Mesendoderm (in vitro differentiated cells): Measurements from ENCODE around the gene HTN1.
"Not testable (repeated sequence)": the region's sequence is repeated elsewhere in the genome, so short reads cannot be mapped to it uniquely, and the experiment has no call there.

Experiments
- DNase-seq: peaks from one replicate; pipeline ENCODE4 v3.0.0; 2013
- H2AK5ac ChIP-seq: 2 replicates; pipeline ENCODE4 v1.6.1; 2013; ENCODE audit warnings: low read length, inconsistent platforms
- H2BK120ac ChIP-seq: 2 replicates; pipeline ENCODE4 v1.6.1; 2013; ENCODE audit warnings: low read depth, mild to moderate bottlenecking, low read length, moderate library complexity, mixed read lengths
- H2BK15ac ChIP-seq: replicated peaks from 2 replicates; pipeline ENCODE4 v1.6.1; 2013; ENCODE audit warnings: low read depth, mild to moderate bottlenecking, moderate library complexity
- H2BK5ac ChIP-seq: 2 replicates; pipeline ENCODE4 v1.6.1; 2013; ENCODE audit warnings: low read length, inconsistent platforms
- H3K18ac ChIP-seq: 2 replicates; pipeline ENCODE4 v1.6.1; 2013; ENCODE audit warnings: mild to moderate bottlenecking, low read length, mixed read lengths
- H3K23ac ChIP-seq: one replicate; pipeline ENCODE4 v1.6.1; 2013; ENCODE audit warnings: low read length
- H3K27ac ChIP-seq: 2 replicates; pipeline ENCODE4 v1.5.1; 2013; ENCODE audit warnings: low read depth, mild to moderate bottlenecking, inconsistent platforms, low read length, moderate library complexity
- H3K27me3 ChIP-seq: 2 replicates; pipeline ENCODE4 v1.6.1; 2013; ENCODE audit warnings: low read length, control low read depth, mild to moderate bottlenecking, inconsistent platforms; ENCODE audit not compliant: insufficient read depth, poor library complexity
- H3K36me3 ChIP-seq: 2 replicates; pipeline ENCODE4 v1.6.1; 2013; ENCODE audit warnings: low read length, inconsistent platforms; ENCODE audit not compliant: control insufficient read depth, insufficient read depth
- H3K4ac ChIP-seq: one replicate; pipeline ENCODE4 v1.6.1; 2013; ENCODE audit warnings: low read depth, mild to moderate bottlenecking, low read length, moderate library complexity
- H3K4me1 ChIP-seq: 2 replicates; pipeline ENCODE4 v1.6.1; 2013; ENCODE audit warnings: low read depth, low read length, inconsistent platforms; ENCODE audit not compliant: control insufficient read depth
- H3K4me2 ChIP-seq: 2 replicates; pipeline ENCODE4 v1.6.1; 2013; ENCODE audit warnings: low read length
- H3K4me3 ChIP-seq: 2 replicates; pipeline ENCODE4 v1.5.1; 2013; ENCODE audit warnings: mild to moderate bottlenecking, low read length
- H3K56ac ChIP-seq: one replicate; pipeline ENCODE4 v1.6.1; 2013; ENCODE audit warnings: low read length
- H3K79me1 ChIP-seq: 2 replicates; pipeline ENCODE4 v1.6.1; 2013; ENCODE audit warnings: low read length, inconsistent platforms
- H3K79me2 ChIP-seq: 2 replicates; pipeline ENCODE4 v1.6.1; 2013; ENCODE audit warnings: mild to moderate bottlenecking, low read length; ENCODE audit not compliant: control insufficient read depth, insufficient read depth
- H3K9ac ChIP-seq: 2 replicates; pipeline ENCODE4 v1.6.1; 2013; ENCODE audit warnings: low read length, inconsistent platforms
- H4K5ac ChIP-seq: one replicate; pipeline ENCODE4 v1.6.1; 2013; ENCODE audit warnings: low read length
- H4K8ac ChIP-seq: one replicate; pipeline ENCODE4 v1.6.1; 2013; ENCODE audit warnings: low read depth, mild to moderate bottlenecking, control low read depth, low read length, moderate library complexity
- WGBS: extraction: QIAGEN DNeasy Blood & Tissue Kit; methylation state at CpG from one replicate; pipeline ENCODE4 v1.1.7; 2013; ENCODE audit warnings: low lambda C conversion rate, missing lambda C conversion rate; ENCODE audit not compliant: insufficient coverage; ENCODE audit errors: extremely low coverage; 5-methylcytosine and 5-hydroxymethylcytosine counted together

The HTN1 gene

DNA sequence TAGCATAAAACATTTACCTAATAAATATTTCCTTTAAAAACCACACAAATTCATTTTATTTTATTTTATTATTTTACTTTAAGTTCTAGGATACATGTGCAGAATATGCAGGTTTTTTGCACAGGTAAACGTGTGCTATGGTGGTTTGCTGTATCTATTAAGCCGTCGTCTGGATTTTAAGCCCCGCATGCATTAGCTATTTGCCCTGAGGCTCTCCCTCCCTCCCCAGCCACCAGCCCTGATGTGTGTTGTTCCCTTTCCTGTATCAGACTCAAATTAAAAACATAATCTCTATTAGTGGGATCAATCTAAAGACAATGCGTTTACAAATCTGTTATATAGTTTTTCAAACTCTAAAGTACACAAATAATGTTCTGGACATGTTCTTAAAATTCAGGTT, 23.2 kb upstream of the HTN1 start:
- H2BK5ac ChIP-seq, result no peak overlapping the region
- no peak overlapping the region for H2AK5ac ChIP-seq
- no peak overlapping the region for H3K56ac ChIP-seq
- WGBS, result no CpG with 5 or more reads among the region's 5 CpGs
- H3K79me1 ChIP-seq, result no peaks in the 10 kb centered on the region
- no peak overlapping the region for H4K5ac ChIP-seq
- H3K18ac ChIP-seq, result no peak overlapping the region
- DNase-seq, result no peak
- no peak overlapping the region for H2BK120ac ChIP-seq
- no peaks in the 10 kb centered on the region for H3K27me3 ChIP-seq
- no peak overlapping the region for H3K27ac ChIP-seq
- H3K9ac ChIP-seq, result no peak overlapping the region
- no peak overlapping the region for H4K8ac ChIP-seq
- no peak overlapping the region for H3K23ac ChIP-seq
- no peak overlapping the region for H3K4me3 ChIP-seq
- no peak overlapping the region for H3K4me2 ChIP-seq
- H3K79me2 ChIP-seq, result no peaks in the 10 kb centered on the region
- H3K4me1 ChIP-seq, result no peaks in the 10 kb centered on the region
- no peaks in the 10 kb centered on the region for H3K36me3 ChIP-seq
- no peak overlapping the region for H3K4ac ChIP-seq
- H2BK15ac ChIP-seq, result no peak overlapping the region

DNA sequence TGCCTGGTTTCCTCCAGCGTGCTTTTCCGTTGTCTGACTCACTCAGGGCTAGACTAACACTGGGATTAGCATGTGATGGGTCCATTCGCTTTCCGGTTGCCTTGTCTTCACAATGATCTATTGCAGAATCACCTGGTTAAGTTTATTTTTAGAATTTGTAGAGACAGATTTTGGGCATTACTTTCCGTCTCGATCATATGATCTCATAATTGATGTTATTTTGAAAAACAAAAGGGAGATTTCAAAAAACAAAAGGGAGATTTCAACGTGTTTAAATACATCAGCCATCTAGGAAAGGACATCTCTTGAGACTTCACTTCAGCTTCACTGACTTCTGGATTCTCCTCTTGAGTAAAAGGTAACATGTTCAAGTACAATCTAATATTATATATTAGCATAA, 22.1 kb upstream of the HTN1 start, which contains the start of gene HTN3:
Gene HTN3, plus strand, starts transcription at position 301 of the 400 bp plus-strand sequence. CDS start 2,282 bp downstream, outside the sequence.
- not testable (repeated sequence) for H2BK120ac ChIP-seq

GRCh38 chr4:70037559-70037958, 12.7 kb upstream of the HTN1 start:
- not testable (repeated sequence) for H3K4ac ChIP-seq, H2BK120ac ChIP-seq, H3K18ac ChIP-seq, H3K9ac ChIP-seq, H3K4me3 ChIP-seq, H3K36me3 ChIP-seq, H3K79me2 ChIP-seq, H4K5ac ChIP-seq, H3K27ac ChIP-seq, H4K8ac ChIP-seq, H3K27me3 ChIP-seq, H3K56ac ChIP-seq, H3K23ac ChIP-seq, H3K4me1 ChIP-seq, H3K4me2 ChIP-seq, H3K79me1 ChIP-seq, H2BK5ac ChIP-seq, DNase-seq, H2BK15ac ChIP-seq, H2AK5ac ChIP-seq
- no CpG with 5 or more reads among the region's 18 CpGs for WGBS

More for the DNA sequence above, 22.1 kb upstream of the HTN1 start, which contains the start of gene HTN3:
- not testable (repeated sequence) for H3K79me1 ChIP-seq, H3K79me2 ChIP-seq, H4K5ac ChIP-seq, H3K18ac ChIP-seq, H3K4me3 ChIP-seq, H3K56ac ChIP-seq, H3K27me3 ChIP-seq, H4K8ac ChIP-seq, H3K23ac ChIP-seq, H3K4me2 ChIP-seq, H2BK5ac ChIP-seq, H3K4me1 ChIP-seq, H3K27ac ChIP-seq, H3K36me3 ChIP-seq, DNase-seq, H3K4ac ChIP-seq, H3K9ac ChIP-seq, H2BK15ac ChIP-seq, H2AK5ac ChIP-seq
- WGBS, result no CpG with 5 or more reads among the region's 7 CpGs

- not testable (repeated sequence) for H3K4me1 ChIP-seq, H2BK120ac ChIP-seq
Measured at GRCh38 chr4:70039928-70040327, 10.3 kb upstream of the HTN1 start.

DNA sequence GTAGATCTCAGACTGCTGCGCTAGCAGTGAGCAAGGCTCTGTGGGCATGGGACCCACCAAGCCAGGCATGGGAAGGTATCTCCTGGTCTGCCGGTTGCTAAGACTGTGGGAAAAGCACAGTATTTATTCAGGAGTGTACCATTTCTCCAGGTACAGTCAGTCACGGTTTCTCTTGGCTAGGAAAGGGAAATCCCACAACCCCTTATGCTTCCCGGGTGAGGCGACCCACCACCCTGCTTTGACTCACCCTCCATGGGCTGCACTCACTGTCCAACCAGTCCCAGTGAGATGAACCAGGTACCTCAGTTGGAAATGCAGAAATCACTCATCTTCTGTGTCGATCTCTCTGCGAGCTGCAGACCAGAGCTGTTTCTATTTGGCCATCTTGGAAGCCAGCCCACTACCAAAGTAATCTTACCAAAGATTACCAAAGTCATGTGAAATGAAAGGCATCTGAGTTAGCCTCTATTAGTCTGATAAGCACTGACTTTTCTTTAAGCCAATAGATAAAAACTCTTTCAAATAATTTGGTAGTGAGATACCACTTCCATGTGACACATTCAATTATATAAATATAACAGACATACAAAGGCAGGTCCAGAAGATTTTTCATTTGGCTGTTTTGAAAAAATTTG, 8.5 kb upstream of the HTN1 start:
- no peak overlapping the region for H2BK120ac ChIP-seq
- H3K18ac ChIP-seq, result no peak overlapping the region
- H3K36me3 ChIP-seq, result no peaks in the 10 kb centered on the region
- no peak overlapping the region for H3K27ac ChIP-seq
- no peaks in the 10 kb centered on the region for H3K27me3 ChIP-seq
- no peak overlapping the region for H4K5ac ChIP-seq
- H3K56ac ChIP-seq, result no peak overlapping the region
- H2BK15ac ChIP-seq, result no peak overlapping the region
- DNase-seq, result no peak
- no peak overlapping the region for H3K4ac ChIP-seq
- H2AK5ac ChIP-seq, result no peak overlapping the region
- no peaks in the 10 kb centered on the region for H3K79me1 ChIP-seq
- no peaks in the 10 kb centered on the region for H3K4me1 ChIP-seq
- no peak overlapping the region for H3K4me3 ChIP-seq
- no CpG with 5 or more reads among the region's 7 CpGs for WGBS
- H3K4me2 ChIP-seq, result no peak overlapping the region
- no peak overlapping the region for H2BK5ac ChIP-seq
- no peaks in the 10 kb centered on the region for H3K79me2 ChIP-seq
- no peak overlapping the region for H4K8ac ChIP-seq
- H3K23ac ChIP-seq, result no peak overlapping the region
- H3K9ac ChIP-seq, result no peak overlapping the region

More at GRCh38 chr4:70039928-70040327, 10.3 kb upstream of the HTN1 start:
- not testable (repeated sequence) for DNase-seq, H3K4me2 ChIP-seq, H3K79me1 ChIP-seq, H3K79me2 ChIP-seq, H3K56ac ChIP-seq, H2AK5ac ChIP-seq, H2BK15ac ChIP-seq, H3K9ac ChIP-seq, H3K4me3 ChIP-seq, H3K23ac ChIP-seq, H2BK5ac ChIP-seq, H4K8ac ChIP-seq, H3K27me3 ChIP-seq, H4K5ac ChIP-seq, H3K18ac ChIP-seq, H3K4ac ChIP-seq, H3K27ac ChIP-seq, H3K36me3 ChIP-seq

DNA sequence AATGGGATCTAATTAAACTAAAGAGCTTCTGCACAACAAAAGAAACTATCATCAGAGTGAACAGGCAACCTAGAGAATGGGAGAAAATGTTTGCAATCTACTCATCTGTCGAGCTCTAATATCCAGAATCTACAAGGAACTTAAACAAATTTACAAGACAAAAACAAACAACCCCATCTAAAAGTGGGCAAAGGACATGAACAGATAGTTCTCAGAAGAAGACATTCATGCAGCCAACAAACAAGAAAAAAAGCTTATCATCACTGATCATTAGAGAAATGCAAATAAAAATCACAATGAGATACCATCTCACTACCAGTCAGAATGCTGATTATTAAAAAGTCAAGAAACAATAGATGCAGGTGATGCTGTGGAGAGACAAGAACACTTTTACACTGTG, 6.3 kb downstream of the HTN1 start:
- not testable (repeated sequence) for H3K18ac ChIP-seq, H2BK5ac ChIP-seq, H4K5ac ChIP-seq, H3K56ac ChIP-seq, H3K27ac ChIP-seq, H3K36me3 ChIP-seq, H2BK15ac ChIP-seq, H3K4me3 ChIP-seq, H3K9ac ChIP-seq, H3K4me2 ChIP-seq, H2BK120ac ChIP-seq, H4K8ac ChIP-seq, H3K27me3 ChIP-seq, H2AK5ac ChIP-seq, H3K79me2 ChIP-seq, H3K4me1 ChIP-seq, H3K4ac ChIP-seq, DNase-seq, H3K79me1 ChIP-seq, H3K23ac ChIP-seq
- no CpG with 5 or more reads among the region's 1 CpG for WGBS
